HEK293 (cell line): Measurements from ENCODE around the gene AGRN.

Experiments
- BCL6B ChIP-seq: fragments of 450-650 bp; formaldehyde crosslinking; IDR thresholded peaks from 2 replicates; pipeline ENCODE4 v1.5.1; 2017; ENCODE audit warnings: missing biosample characterization, missing genetic modification characterization
- GLIS1 ChIP-seq: fragments of 450-650 bp; formaldehyde crosslinking; IDR thresholded peaks from 2 replicates; pipeline ENCODE4 v1.5.1; 2016; ENCODE audit warnings: missing biosample characterization, missing genetic modification characterization
- RBAK ChIP-seq: fragments of 450-650 bp; formaldehyde crosslinking; IDR thresholded peaks from 2 replicates; pipeline ENCODE4 v1.5.1; 2016; ENCODE audit warnings: missing biosample characterization, missing genetic modification characterization
- REST ChIP-seq: fragments of 450-650 bp; formaldehyde crosslinking; IDR thresholded peaks from 2 replicates; pipeline ENCODE4 v1.5.1; 2016; ENCODE audit warnings: missing biosample characterization, missing genetic modification characterization
- WT1 ChIP-seq: fragments of 450-650 bp; formaldehyde crosslinking; IDR thresholded peaks from 2 replicates; pipeline ENCODE4 v1.5.1; 2016; ENCODE audit warnings: missing biosample characterization, missing genetic modification characterization
- YY2 ChIP-seq: fragments of 450-650 bp; formaldehyde crosslinking; IDR thresholded peaks from 2 replicates; pipeline ENCODE4 v1.5.1; 2016; ENCODE audit warnings: missing biosample characterization, missing genetic modification characterization
- ZBTB7A ChIP-seq: fragments of 450-650 bp; formaldehyde crosslinking; IDR thresholded peaks from 2 replicates; pipeline ENCODE4 v1.5.1; 2016; ENCODE audit warnings: low read depth, missing biosample characterization, missing genetic modification characterization
- ZBTB8A ChIP-seq: fragments of 450-650 bp; formaldehyde crosslinking; IDR thresholded peaks from 2 replicates; pipeline ENCODE4 v1.5.1; 2016; ENCODE audit warnings: missing biosample characterization, missing genetic modification characterization
- ZNF140 ChIP-seq: fragments of 450-650 bp; formaldehyde crosslinking; IDR thresholded peaks from 2 replicates; pipeline ENCODE4 v1.5.1; 2016; ENCODE audit warnings: missing biosample characterization, missing genetic modification characterization
- ZNF335 ChIP-seq: fragments of 450-650 bp; formaldehyde crosslinking; conservative IDR thresholded peaks from 2 replicates; pipeline ENCODE4 v1.5.1; 2016; ENCODE audit warnings: missing biosample characterization, missing genetic modification characterization
- ZNF548 ChIP-seq: fragments of 450-650 bp; formaldehyde crosslinking; IDR thresholded peaks from 2 replicates; pipeline ENCODE4 v1.5.1; 2016; ENCODE audit warnings: missing biosample characterization, missing genetic modification characterization
- ZNF555 ChIP-seq: fragments of 450-650 bp; formaldehyde crosslinking; conservative IDR thresholded peaks from 2 replicates; pipeline ENCODE4 v1.5.1; 2017; ENCODE audit warnings: missing biosample characterization, mild to moderate bottlenecking, missing genetic modification characterization, inconsistent platforms
- ZNF600 ChIP-seq: fragments of 450-650 bp; formaldehyde crosslinking; IDR thresholded peaks from 2 replicates; pipeline ENCODE4 v1.5.1; 2016; ENCODE audit warnings: missing biosample characterization, missing genetic modification characterization
- ZNF621 ChIP-seq: fragments of 450-650 bp; formaldehyde crosslinking; IDR thresholded peaks from 2 replicates; pipeline ENCODE4 v1.5.1; 2017; ENCODE audit warnings: missing biosample characterization, missing genetic modification characterization
- ZNF623 ChIP-seq: fragments of 450-650 bp; formaldehyde crosslinking; IDR thresholded peaks from 2 replicates; pipeline ENCODE4 v1.5.1; 2016; ENCODE audit warnings: missing biosample characterization, missing genetic modification characterization
- ZNF626 ChIP-seq: fragments of 450-650 bp; sonication (Bioruptor Pico); formaldehyde crosslinking; IDR thresholded peaks from 2 replicates; pipeline ENCODE4 v1.5.1; 2018; ENCODE audit warnings: missing biosample characterization, missing genetic modification characterization, inconsistent platforms
- ZNF654 ChIP-seq: fragments of 450-650 bp; formaldehyde crosslinking; IDR thresholded peaks from 2 replicates; pipeline ENCODE4 v1.5.1; 2016; ENCODE audit warnings: low read depth, missing biosample characterization, missing genetic modification characterization
- TF ChIP-seq, protein P1 (sequence below): fragments of 450-650 bp; formaldehyde crosslinking; IDR thresholded peaks from 2 replicates; pipeline ENCODE4 v1.5.1; 2016; ENCODE audit warnings: missing biosample characterization, missing genetic modification characterization
- TF ChIP-seq, protein P2 (sequence below): fragments of 450-650 bp; formaldehyde crosslinking; IDR thresholded peaks from 2 replicates; pipeline ENCODE4 v1.5.1; 2016; ENCODE audit warnings: missing biosample characterization, missing genetic modification characterization, borderline replicate concordance
- TF ChIP-seq, protein P3 (sequence below): fragments of 450-650 bp; formaldehyde crosslinking; IDR thresholded peaks from 2 replicates; pipeline ENCODE4 v1.5.1; 2017; ENCODE audit warnings: missing biosample characterization, mild to moderate bottlenecking, missing genetic modification characterization, moderate library complexity

The AGRN gene

DNA sequence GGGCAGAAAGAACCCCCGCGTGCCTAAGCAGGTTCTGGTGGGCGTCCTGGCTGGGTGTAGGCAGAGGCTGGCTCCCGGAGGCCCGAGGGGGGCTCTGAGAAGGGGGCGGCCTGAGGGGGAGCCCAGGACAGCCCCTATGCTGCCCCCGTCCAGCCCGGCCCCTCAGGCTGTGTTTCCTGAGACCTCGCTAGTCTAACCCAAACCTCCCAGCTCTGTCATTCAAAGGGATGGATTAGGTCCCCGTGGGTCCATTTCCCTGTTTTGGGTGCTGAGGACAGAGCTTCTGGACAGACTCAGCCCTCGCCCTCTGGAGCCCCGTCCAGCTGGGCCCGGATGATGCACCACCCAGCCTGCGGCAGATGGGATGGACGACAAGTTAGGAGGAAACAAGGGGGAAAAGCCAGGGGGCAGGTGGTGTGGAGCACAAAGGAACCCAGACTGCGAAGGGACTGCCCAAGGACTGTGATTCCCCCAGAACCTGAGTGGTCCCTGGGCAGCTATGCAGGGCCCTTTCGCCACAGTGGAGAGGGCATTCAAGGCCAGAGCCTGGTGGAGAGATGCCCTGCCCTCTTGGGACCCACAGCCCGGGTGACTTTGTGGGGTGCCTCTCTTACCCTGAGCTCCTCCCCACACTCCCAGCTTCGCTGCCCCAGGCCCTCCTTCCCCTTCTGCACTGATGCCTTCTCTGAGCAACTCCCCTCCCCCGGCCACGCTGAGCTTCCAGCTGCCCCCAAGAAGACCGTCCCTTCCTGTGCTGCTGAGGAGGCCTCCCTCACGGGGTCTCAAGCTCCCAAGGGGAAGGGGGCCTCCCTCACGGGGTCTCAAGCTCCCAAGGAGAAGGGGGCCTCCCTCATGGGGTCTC, 22.8 kb upstream of the AGRN start (continued):
- TF ChIP-seq, protein P1, sequence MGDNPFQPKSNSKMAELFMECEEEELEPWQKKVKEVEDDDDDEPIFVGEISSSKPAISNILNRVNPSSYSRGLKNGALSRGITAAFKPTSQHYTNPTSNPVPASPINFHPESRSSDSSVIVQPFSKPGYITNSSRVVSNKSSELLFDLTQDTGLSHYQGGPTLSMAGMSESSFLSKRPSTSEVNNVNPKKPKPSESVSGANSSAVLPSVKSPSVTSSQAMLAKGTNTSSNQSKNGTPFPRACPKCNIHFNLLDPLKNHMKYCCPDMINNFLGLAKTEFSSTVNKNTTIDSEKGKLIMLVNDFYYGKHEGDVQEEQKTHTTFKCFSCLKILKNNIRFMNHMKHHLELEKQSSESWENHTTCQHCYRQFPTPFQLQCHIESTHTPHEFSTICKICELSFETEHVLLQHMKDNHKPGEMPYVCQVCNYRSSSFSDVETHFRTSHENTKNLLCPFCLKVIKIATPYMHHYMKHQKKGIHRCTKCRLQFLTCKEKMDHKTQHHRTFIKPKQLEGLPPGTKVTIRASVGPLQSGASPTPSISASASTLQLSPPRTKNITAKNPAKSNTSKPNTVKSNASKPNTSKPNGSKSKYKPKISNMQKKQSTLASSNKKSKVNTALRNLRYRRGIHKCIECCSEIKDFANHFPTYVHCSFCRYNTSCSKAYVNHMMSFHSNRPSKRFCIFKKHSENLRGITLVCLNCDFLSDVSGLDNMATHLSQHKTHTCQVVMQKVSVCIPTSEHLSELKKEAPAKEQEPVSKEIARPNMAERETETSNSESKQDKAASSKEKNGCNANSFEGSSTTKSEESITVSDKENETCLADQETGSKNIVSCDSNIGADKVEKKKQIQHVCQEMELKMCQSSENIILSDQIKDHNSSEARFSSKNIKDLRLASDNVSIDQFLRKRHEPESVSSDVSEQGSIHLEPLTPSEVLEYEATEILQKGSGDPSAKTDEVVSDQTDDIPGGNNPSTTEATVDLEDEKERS: no peak
- TF ChIP-seq ZBTB8A (tag by site-specific recombination) (peak; percentile 84), YY2 (tag by site-specific recombination) (no peak), RBAK (no peak), WT1 (tag by site-specific recombination) (peak; percentile 13; the same call in 1 of the 2 replicates), ZNF555 (tag by site-specific recombination) (no peak), ZNF548 (tag by site-specific recombination) (no peak), REST (tag by site-specific recombination) (peak; percentile 68), ZNF140 (tag by site-specific recombination) (no peak), ZNF600 (tag by site-specific recombination) (peak; percentile 89), ZNF654 (tag by site-specific recombination) (no peak), BCL6B (tag by site-specific recombination) (no peak), ZNF626 (tag by site-specific recombination) (no peak), ZBTB7A (tag by site-specific recombination) (peak; percentile 61; the same call in 1 of the 2 replicates), ZNF621 (tag by site-specific recombination) (no peak), ZNF335 (tag by site-specific recombination) (no peak), ZNF623 (tag by site-specific recombination) (no peak), GLIS1 (tag by site-specific recombination) (peak; percentile 6; the same call in 1 of the 2 replicates)
- TF ChIP-seq, protein P2, sequence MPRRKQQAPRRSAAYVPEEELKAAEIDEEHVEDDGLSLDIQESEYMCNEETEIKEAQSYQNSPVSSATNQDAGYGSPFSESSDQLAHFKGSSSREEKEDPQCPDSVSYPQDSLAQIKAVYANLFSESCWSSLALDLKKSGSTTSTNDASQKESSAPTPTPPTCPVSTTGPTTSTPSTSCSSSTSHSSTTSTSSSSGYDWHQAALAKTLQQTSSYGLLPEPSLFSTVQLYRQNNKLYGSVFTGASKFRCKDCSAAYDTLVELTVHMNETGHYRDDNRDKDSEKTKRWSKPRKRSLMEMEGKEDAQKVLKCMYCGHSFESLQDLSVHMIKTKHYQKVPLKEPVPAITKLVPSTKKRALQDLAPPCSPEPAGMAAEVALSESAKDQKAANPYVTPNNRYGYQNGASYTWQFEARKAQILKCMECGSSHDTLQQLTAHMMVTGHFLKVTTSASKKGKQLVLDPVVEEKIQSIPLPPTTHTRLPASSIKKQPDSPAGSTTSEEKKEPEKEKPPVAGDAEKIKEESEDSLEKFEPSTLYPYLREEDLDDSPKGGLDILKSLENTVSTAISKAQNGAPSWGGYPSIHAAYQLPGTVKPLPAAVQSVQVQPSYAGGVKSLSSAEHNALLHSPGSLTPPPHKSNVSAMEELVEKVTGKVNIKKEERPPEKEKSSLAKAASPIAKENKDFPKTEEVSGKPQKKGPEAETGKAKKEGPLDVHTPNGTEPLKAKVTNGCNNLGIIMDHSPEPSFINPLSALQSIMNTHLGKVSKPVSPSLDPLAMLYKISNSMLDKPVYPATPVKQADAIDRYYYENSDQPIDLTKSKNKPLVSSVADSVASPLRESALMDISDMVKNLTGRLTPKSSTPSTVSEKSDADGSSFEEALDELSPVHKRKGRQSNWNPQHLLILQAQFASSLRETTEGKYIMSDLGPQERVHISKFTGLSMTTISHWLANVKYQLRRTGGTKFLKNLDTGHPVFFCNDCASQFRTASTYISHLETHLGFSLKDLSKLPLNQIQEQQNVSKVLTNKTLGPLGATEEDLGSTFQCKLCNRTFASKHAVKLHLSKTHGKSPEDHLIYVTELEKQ: no peak
- TF ChIP-seq, protein P3, sequence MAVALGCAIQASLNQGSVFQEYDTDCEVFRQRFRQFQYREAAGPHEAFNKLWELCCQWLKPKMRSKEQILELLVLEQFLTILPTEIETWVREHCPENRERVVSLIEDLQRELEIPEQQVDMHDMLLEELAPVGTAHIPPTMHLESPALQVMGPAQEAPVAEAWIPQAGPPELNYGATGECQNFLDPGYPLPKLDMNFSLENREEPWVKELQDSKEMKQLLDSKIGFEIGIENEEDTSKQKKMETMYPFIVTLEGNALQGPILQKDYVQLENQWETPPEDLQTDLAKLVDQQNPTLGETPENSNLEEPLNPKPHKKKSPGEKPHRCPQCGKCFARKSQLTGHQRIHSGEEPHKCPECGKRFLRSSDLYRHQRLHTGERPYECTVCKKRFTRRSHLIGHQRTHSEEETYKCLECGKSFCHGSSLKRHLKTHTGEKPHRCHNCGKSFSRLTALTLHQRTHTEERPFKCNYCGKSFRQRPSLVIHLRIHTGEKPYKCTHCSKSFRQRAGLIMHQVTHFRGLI (tag by site-specific recombination): no peak
